ENCODE results near the gene SRPK3. TPM values are rescaled to one million over a fixed set of nuclear protein-coding genes. Genes with fewer than 3 reads are reported as not detected.

Gene SRPK3
- total RNA-seq, 1 experiment from 2014 or later, result 1.6 TPM

GRCh38 chrX:153736871-153737441, 43.9 kb upstream of the SRPK3 start:
- no peak overlapping the region for H3K27ac ChIP-seq (ENCODE audit: low read length)
- intact Hi-C loops (cut with micrococcal nuclease; ENCODE audit: unreplicated experiment), result no loop called here
- H3K27me3 ChIP-seq (ENCODE audit: control insufficient read depth, insufficient read depth, low read length), result no peaks in the 10 kb centered on the region
- no peaks in the 10 kb centered on the region for H3K36me3 ChIP-seq (ENCODE audit: control insufficient read depth, insufficient read depth, low read length)
- H3K9me3 ChIP-seq (ENCODE audit: control insufficient read depth, insufficient read depth, low read depth, low read length), result no peaks in the 10 kb centered on the region
- DNase-seq (ENCODE audit: low read depth, low spot score) (no peak), ATAC-seq (no peak)
- in situ Hi-C loops (cut with HindIII; ENCODE audit: low pct_unique_long_range_greater_than_20kb, low sequenced_read_pairs), result no loop called here
- TF ChIP-seq SIN3A (IDR thresholded peaks at IDR 0.05; ENCODE audit: borderline replicate concordance, insufficient read depth, low read depth, low read length), result no peak
- POLR2A ChIA-PET, result no interaction called here
- CTCF ChIA-PET, result no interaction called here
- no peak overlapping the region for H3K4me3 ChIP-seq (ENCODE audit: low read depth in 2 of 2, low read length in 2 of 2)
- BruUV-seq (replicated peaks), result no TSS peak
- H3K4me1 ChIP-seq (ENCODE audit: control insufficient read depth, insufficient read depth, low read length), result no peaks in the 10 kb centered on the region

- no TSS peak for BruUV-seq (replicated peaks)
- DNase-seq (ENCODE audit: low read depth, low spot score) (no peak), ATAC-seq (no peak)
- no peak overlapping the region for H3K27ac ChIP-seq (ENCODE audit: low read length)
- POLR2A ChIA-PET, result no interaction called here
- H3K27me3 ChIP-seq (ENCODE audit: control insufficient read depth, insufficient read depth, low read length), result no peaks in the 10 kb centered on the region
- H3K4me1 ChIP-seq (ENCODE audit: control insufficient read depth, insufficient read depth, low read length), result no peaks in the 10 kb centered on the region
- in situ Hi-C loops (cut with HindIII; ENCODE audit: low pct_unique_long_range_greater_than_20kb, low sequenced_read_pairs) (no loop called here), intact Hi-C loops (cut with micrococcal nuclease; ENCODE audit: unreplicated experiment) (no loop called here)
- H3K4me3 ChIP-seq (ENCODE audit: low read depth in 2 of 2, low read length in 2 of 2), result no peak overlapping the region
- H3K36me3 ChIP-seq (ENCODE audit: control insufficient read depth, insufficient read depth, low read length), result no peaks in the 10 kb centered on the region
- TF ChIP-seq SIN3A (IDR thresholded peaks at IDR 0.05; ENCODE audit: borderline replicate concordance, insufficient read depth, low read depth, low read length) (no peak), POLR2AphosphoS5 (IDR thresholded peaks at IDR 0.05; ENCODE audit: low read depth, low read length) (no peak), TCF7L2 (IDR thresholded peaks at IDR 0.05; ENCODE audit: low read depth, low read length) (no peak), CTCF (IDR thresholded peaks at IDR 0.05) (no peak), REST (IDR thresholded peaks at IDR 0.05; ENCODE audit: insufficient read depth in 1 of 2, low read depth in 2 of 2, low read length in 1 of 2) (no peak)
- H3K9me3 ChIP-seq (ENCODE audit: control insufficient read depth, insufficient read depth, low read depth, low read length), result no peaks in the 10 kb centered on the region
- CTCF ChIA-PET, result no interaction called here
Observed at GRCh38 chrX:153738056-153738605, 42.7 kb upstream of the SRPK3 start.

GRCh38 chrX:153739754-153740486, 40.9 kb upstream of the SRPK3 start:
- in situ Hi-C loops (cut with HindIII; ENCODE audit: low pct_unique_long_range_greater_than_20kb, low sequenced_read_pairs), result no loop called here
- BruUV-seq (replicated peaks), result no TSS peak
- ChIA-PET POLR2A (no interaction called here), CTCF (no interaction called here)
- DNase-seq (ENCODE audit: low read depth, low spot score) (no peak), ATAC-seq (peak; percentile 35; the same call in 1 of the 2 replicates)
- intact Hi-C loops (cut with micrococcal nuclease; ENCODE audit: unreplicated experiment), result no loop called here
- TF ChIP-seq POLR2AphosphoS5 (IDR thresholded peaks at IDR 0.05; ENCODE audit: low read depth, low read length), result no peak
- Histone ChIP-seq H3K27ac (ENCODE audit: low read length) (no peak overlapping the region), H3K9me3 (ENCODE audit: control insufficient read depth, insufficient read depth, low read depth, low read length) (no peaks in the 10 kb centered on the region), H3K36me3 (ENCODE audit: control insufficient read depth, insufficient read depth, low read length) (no peaks in the 10 kb centered on the region), H3K4me3 (ENCODE audit: low read depth in 2 of 2, low read length in 2 of 2) (no peak overlapping the region), H3K27me3 (ENCODE audit: control insufficient read depth, insufficient read depth, low read length) (no peaks in the 10 kb centered on the region), H3K4me1 (ENCODE audit: control insufficient read depth, insufficient read depth, low read length) (no peaks in the 10 kb centered on the region)

Data from Panc1 (cell line).